Gastrocnemius medialis (tissue), 4 donors: ENCODE data around the gene PRCD.

Experiments used
- POLR2A ChIP-seq, 2 donors: fragments of 450-650 bp; IDR thresholded peaks; one replicate each; pipeline ENCODE4 v1.6.1; 2017; ENCODE audit warnings: antibody characterized with exemption in 2 of 2, mild to moderate bottlenecking in 2 of 2, moderate library complexity in 2 of 2
- TF ChIP-seq, protein P1 (sequence below), 5 experiments: fragments of 450-650 bp in 3 of 5; fragments of 200-600 bp in 2 of 5; sonication (generic) in 2 of 5; IDR thresholded peaks in 4 of 5; conservative IDR thresholded peaks in 1 of 5; 1 replicate in 4 of 5; 2 replicates in 1 of 5; pipeline ENCODE4 v1.5.1; 2016 to 2019; ENCODE audit warnings: antibody characterized with exemption in 5 of 5, mild to moderate bottlenecking in 3 of 5, moderate library complexity in 3 of 5

DNA sequence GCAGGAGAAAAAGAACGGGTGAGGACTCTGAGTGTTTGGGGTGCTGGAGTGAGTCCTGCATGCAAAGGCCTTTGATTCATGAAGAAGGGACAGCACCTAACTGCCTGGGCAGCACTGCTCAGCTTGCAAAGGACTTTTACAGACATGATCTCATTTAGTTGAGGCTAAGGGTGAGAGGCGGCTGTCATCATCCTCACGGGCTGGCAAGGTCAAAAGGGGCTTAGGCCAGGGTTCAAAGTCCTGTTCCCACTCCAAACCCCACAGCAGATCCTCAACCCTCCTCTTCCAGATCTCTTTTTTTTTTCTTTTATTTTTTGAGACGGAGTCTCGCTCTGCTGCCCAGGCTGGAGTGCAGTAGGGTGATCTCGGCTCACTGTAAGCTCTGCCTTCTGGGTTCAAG is 43.4 kb upstream of the PRCD start:
- TF ChIP-seq, protein P1, sequence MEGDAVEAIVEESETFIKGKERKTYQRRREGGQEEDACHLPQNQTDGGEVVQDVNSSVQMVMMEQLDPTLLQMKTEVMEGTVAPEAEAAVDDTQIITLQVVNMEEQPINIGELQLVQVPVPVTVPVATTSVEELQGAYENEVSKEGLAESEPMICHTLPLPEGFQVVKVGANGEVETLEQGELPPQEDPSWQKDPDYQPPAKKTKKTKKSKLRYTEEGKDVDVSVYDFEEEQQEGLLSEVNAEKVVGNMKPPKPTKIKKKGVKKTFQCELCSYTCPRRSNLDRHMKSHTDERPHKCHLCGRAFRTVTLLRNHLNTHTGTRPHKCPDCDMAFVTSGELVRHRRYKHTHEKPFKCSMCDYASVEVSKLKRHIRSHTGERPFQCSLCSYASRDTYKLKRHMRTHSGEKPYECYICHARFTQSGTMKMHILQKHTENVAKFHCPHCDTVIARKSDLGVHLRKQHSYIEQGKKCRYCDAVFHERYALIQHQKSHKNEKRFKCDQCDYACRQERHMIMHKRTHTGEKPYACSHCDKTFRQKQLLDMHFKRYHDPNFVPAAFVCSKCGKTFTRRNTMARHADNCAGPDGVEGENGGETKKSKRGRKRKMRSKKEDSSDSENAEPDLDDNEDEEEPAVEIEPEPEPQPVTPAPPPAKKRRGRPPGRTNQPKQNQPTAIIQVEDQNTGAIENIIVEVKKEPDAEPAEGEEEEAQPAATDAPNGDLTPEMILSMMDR (IDR thresholded peaks at IDR 0.05 in 4 of 5, conservative IDR thresholded peaks at IDR 0.05 in 1 of 5) = no peak
- no peak for TF ChIP-seq POLR2A (IDR thresholded peaks at IDR 0.05)
